ENCODE measurements around the gene RPS2. TPM values are rescaled to one million over a fixed set of nuclear protein-coding genes. Genes with fewer than 3 reads are reported as not detected.

RPS2 gene
- total and polyA plus RNA-seq, 2 experiments from 2014 or later = 1,449 to 1,991 TPM

DNA sequence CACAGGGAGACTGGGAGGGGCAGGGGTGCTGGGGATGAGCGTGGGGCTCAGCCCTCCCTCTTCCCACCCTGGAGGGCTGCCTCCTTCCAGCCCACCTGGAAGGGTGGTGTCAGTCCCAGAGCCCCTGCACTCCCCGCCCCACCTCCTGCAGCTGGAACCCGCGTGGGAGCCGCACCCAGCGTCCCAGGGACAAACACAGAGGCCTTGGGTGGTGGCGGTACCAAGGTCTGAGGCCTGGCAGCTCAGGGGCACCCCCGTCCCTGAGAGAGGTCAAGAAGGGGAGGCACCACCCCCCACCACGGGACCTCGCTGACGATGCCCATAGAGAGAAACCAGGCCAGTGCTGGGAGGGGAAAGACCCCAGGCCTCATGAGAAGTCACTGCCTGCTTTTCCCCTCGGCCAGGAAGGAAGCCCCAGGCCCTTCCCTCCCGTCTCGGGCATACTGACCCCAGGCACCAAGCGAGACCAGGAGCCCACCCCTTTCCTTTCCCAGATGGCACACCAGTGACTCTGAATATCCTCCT, 50.5 kb downstream of the RPS2 start:
- no peak for DNase-seq (ENCODE audit: low spot score)
- Histone ChIP-seq H3K4me2 (no peak overlapping the region), H3K9me3 (ENCODE audit: low read depth) (no peaks in the 10 kb centered on the region), H3K79me2 (no peaks in the 10 kb centered on the region), H3K4me1 (ENCODE audit: insufficient read depth) (peaks cover 14% of the 10 kb centered on the region), H2AFZ (no peak overlapping the region), H3K9me2 (replicated peaks; ENCODE audit: insufficient read depth) (no peaks in the 10 kb centered on the region), H3K27ac (no peak overlapping the region), H4K20me1 (ENCODE audit: insufficient read depth, poor library complexity, severe bottlenecking) (no peaks in the 10 kb centered on the region), H3K4me3 (no peak overlapping the region), H3K36me3 (replicated peaks; ENCODE audit: insufficient read depth, low read depth) (no peaks in the 10 kb centered on the region), H3K27me3 (peaks cover 41% of the 10 kb centered on the region)
- TF ChIP-seq EZH2phosphoT487 (IDR thresholded peaks at IDR 0.05; ENCODE audit: low read depth, severe bottlenecking, unreplicated experiment) (no peak), EZH2 (IDR thresholded peaks at IDR 0.05; ENCODE audit: borderline replicate concordance) (no peak)
- TF ChIP-seq, protein P1, sequence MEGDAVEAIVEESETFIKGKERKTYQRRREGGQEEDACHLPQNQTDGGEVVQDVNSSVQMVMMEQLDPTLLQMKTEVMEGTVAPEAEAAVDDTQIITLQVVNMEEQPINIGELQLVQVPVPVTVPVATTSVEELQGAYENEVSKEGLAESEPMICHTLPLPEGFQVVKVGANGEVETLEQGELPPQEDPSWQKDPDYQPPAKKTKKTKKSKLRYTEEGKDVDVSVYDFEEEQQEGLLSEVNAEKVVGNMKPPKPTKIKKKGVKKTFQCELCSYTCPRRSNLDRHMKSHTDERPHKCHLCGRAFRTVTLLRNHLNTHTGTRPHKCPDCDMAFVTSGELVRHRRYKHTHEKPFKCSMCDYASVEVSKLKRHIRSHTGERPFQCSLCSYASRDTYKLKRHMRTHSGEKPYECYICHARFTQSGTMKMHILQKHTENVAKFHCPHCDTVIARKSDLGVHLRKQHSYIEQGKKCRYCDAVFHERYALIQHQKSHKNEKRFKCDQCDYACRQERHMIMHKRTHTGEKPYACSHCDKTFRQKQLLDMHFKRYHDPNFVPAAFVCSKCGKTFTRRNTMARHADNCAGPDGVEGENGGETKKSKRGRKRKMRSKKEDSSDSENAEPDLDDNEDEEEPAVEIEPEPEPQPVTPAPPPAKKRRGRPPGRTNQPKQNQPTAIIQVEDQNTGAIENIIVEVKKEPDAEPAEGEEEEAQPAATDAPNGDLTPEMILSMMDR (IDR thresholded peaks at IDR 0.05; ENCODE audit: poor library complexity) = no peak
- WGBS (ENCODE audit: low lambda C conversion rate, missing lambda C conversion rate) = 79% methylated on average over 14 of the region's 15 CpGs

DNA sequence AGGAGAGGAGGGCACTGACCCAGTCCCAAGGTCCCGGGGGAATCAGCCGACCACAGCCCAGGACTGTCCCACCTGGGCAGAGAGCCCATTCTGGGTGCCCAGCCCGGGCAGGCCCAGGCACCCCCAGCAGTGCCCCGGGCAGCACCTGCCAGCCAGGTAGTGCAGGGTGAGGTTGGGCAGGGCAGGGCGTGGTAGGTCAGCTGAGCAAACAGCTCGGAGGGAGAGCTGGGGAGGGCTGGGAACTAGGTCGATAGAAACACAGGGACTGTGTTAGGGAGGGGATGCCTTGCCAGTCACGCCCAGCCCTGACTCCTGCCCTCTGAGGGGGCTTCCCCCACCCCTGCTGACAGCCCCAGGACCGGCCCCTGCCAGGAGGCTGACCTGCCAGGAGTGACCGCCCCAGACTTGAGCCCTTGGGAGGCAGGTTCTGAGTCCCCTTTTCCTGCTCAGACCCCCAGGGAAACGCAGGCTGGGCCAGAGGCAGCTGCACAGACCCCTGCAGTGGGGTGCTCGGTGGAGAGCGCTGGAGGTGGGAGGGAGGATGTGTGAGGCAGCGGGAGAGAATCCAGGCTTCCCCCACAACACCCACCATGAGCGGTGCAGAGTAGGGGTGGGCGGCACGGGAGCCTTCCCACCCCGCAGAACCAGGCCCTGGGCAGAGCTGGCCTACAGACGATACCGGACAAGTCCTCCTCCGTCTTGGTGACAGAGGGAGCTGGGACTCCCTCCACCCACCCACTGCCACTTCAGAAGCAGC, 51.1 kb downstream of the RPS2 start:
- no peak for TF ChIP-seq EZH2 (IDR thresholded peaks at IDR 0.05; ENCODE audit: borderline replicate concordance)
- peaks cover 35% of the 10 kb centered on the region for H3K27me3 ChIP-seq

DNA sequence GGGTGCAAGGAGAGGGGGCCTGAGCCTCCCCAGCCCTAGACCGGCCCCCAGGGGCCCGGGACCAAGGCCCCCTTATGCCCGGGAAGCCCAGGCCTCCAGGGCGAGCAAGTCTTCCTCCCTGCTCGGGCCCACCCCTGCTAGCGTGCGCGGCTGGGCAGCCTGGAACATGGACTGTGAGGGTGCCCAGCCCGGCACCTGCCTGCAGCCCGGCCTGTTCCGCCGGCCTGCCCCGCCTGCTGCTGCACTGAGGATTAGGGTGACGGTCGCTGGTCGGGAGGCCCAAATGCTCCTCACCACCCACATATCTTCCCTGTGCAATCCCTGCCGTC, 52.4 kb downstream of the RPS2 start:
- no peak for DNase-seq (ENCODE audit: low spot score)
- H4K20me1 ChIP-seq (ENCODE audit: insufficient read depth, poor library complexity, severe bottlenecking) = no peaks in the 10 kb centered on the region
- no peak overlapping the region for H3K4me3 ChIP-seq
- no peak for TF ChIP-seq EZH2phosphoT487 (IDR thresholded peaks at IDR 0.05; ENCODE audit: low read depth, severe bottlenecking, unreplicated experiment)
- TF ChIP-seq, protein P1 (IDR thresholded peaks at IDR 0.05; ENCODE audit: poor library complexity) = no peak
- TF ChIP-seq EZH2 (IDR thresholded peaks at IDR 0.05; ENCODE audit: borderline replicate concordance) = no peak
- no peaks in the 10 kb centered on the region for H3K36me3 ChIP-seq (replicated peaks; ENCODE audit: insufficient read depth, low read depth)
- H3K9me2 ChIP-seq (replicated peaks; ENCODE audit: insufficient read depth) = no peaks in the 10 kb centered on the region
- H3K9me3 ChIP-seq (ENCODE audit: low read depth) = no peaks in the 10 kb centered on the region
- no peaks in the 10 kb centered on the region for H3K79me2 ChIP-seq
- H3K27ac ChIP-seq = no peak overlapping the region
- H2AFZ ChIP-seq = no peak overlapping the region
- H3K4me2 ChIP-seq = no peak overlapping the region
- peaks cover 27% of the 10 kb centered on the region for H3K27me3 ChIP-seq
- H3K4me1 ChIP-seq (ENCODE audit: insufficient read depth) = peaks cover 11% of the 10 kb centered on the region
- WGBS (ENCODE audit: low lambda C conversion rate, missing lambda C conversion rate) = 93% methylated on average over 10 of the region's 17 CpGs

More for the DNA sequence above, 51.1 kb downstream of the RPS2 start:
- peak; percentile 61 for DNase-seq (ENCODE audit: low spot score)
- no peaks in the 10 kb centered on the region for H3K36me3 ChIP-seq (replicated peaks; ENCODE audit: insufficient read depth, low read depth)
- H3K4me1 ChIP-seq (ENCODE audit: insufficient read depth) = peaks cover 13% of the 10 kb centered on the region
- no peaks in the 10 kb centered on the region for H3K9me3 ChIP-seq (ENCODE audit: low read depth)
- H3K27ac ChIP-seq = no peak overlapping the region
- no peaks in the 10 kb centered on the region for H3K9me2 ChIP-seq (replicated peaks; ENCODE audit: insufficient read depth)
- no peaks in the 10 kb centered on the region for H3K79me2 ChIP-seq
- H3K4me2 ChIP-seq = no peak overlapping the region
- no peaks in the 10 kb centered on the region for H4K20me1 ChIP-seq (ENCODE audit: insufficient read depth, poor library complexity, severe bottlenecking)
- WGBS (ENCODE audit: low lambda C conversion rate, missing lambda C conversion rate) = 63% methylated on average over 20 of the region's 21 CpGs
- H2AFZ ChIP-seq = no peak overlapping the region
- no peak overlapping the region for H3K4me3 ChIP-seq

Small RNA genes lying within 50 kb of the gene (small RNA-seq; reads per million reads assigned to genes)
- gene AC005363.2 (not detected), gene RN7SL219P (not detected), gene SNORA10 (not detected), gene SNORA64 (not detected)

Other genes starting within 250 kb of the RPS2 start
- gene NME3, start 193.3 kb downstream of the RPS2 start, total RNA-seq = 34.8 and 51.7 TPM in 2 replicates
- gene NME3, start 193.3 kb downstream of the RPS2 start, polyA plus RNA-seq = 86.6 and 104 TPM in 2 replicates
- gene EME2, start 192.0 kb downstream of the RPS2 start, total RNA-seq = 12.0 and 17.7 TPM in 2 replicates
- gene EME2, start 192.0 kb downstream of the RPS2 start, polyA plus RNA-seq = 20.8 and 28.2 TPM in 2 replicates
- 115 and 116 TPM in 2 replicates for gene MRPS34, start 191.7 kb downstream of the RPS2 start, total RNA-seq
- gene MRPS34, start 191.7 kb downstream of the RPS2 start, polyA plus RNA-seq = 155 TPM in 2 replicates
- gene SPSB3, start 182.3 kb downstream of the RPS2 start, total RNA-seq = 34.4 and 38.8 TPM in 2 replicates
- gene SPSB3, start 182.3 kb downstream of the RPS2 start, polyA plus RNA-seq = 64.6 and 76.4 TPM in 2 replicates
- 72.7 and 85.4 TPM in 2 replicates for gene NUBP2, start 181.9 kb downstream of the RPS2 start, total RNA-seq
- 92.9 and 101 TPM in 2 replicates for gene NUBP2, start 181.9 kb downstream of the RPS2 start, polyA plus RNA-seq
- gene IGFALS, start 171.1 kb downstream of the RPS2 start, total RNA-seq = 10.6 and 11.2 TPM in 2 replicates
- gene IGFALS, start 171.1 kb downstream of the RPS2 start, polyA plus RNA-seq = 10.7 and 12.6 TPM in 2 replicates
- 55.6 and 69.3 TPM in 2 replicates for gene HAGH, start 138.0 kb downstream of the RPS2 start, total RNA-seq
- gene HAGH, start 138.0 kb downstream of the RPS2 start, polyA plus RNA-seq = 91.7 and 113 TPM in 2 replicates
- 80.6 and 101 TPM in 2 replicates for gene FAHD1, start 137.6 kb downstream of the RPS2 start, total RNA-seq
- 59.4 and 76.6 TPM in 2 replicates for gene FAHD1, start 137.6 kb downstream of the RPS2 start, polyA plus RNA-seq
- 0.60 TPM in 1 of 2 replicates, not detected in the other for gene MEIOB, start 92.7 kb downstream of the RPS2 start, total RNA-seq
- 0.28 TPM in 1 of 2 replicates, not detected in the other for gene MEIOB, start 92.7 kb downstream of the RPS2 start, polyA plus RNA-seq
- gene HS3ST6, start 46.4 kb downstream of the RPS2 start, total RNA-seq = not detected in 2 replicates
- 0.41 and 0.63 TPM in 2 replicates for gene HS3ST6, start 46.4 kb downstream of the RPS2 start, polyA plus RNA-seq
- gene MSRB1, start 21.6 kb downstream of the RPS2 start, total RNA-seq = 31.3 and 43.4 TPM in 2 replicates
- 48.7 and 62.4 TPM in 2 replicates for gene MSRB1, start 21.6 kb downstream of the RPS2 start, polyA plus RNA-seq
- not detected in 2 replicates for gene RPL3L, start 10.1 kb downstream of the RPS2 start, total RNA-seq
- 0.08 TPM in 1 of 2 replicates, not detected in the other for gene RPL3L, start 10.1 kb downstream of the RPS2 start, polyA plus RNA-seq
- 162 and 234 TPM in 2 replicates for gene NDUFB10, start 5.3 kb downstream of the RPS2 start, total RNA-seq
- gene NDUFB10, start 5.3 kb downstream of the RPS2 start, polyA plus RNA-seq = 244 and 251 TPM in 2 replicates
- not detected in 2 replicates for gene RNF151, start 2.0 kb upstream of the RPS2 start, total RNA-seq
- not detected in 2 replicates for gene RNF151, start 2.0 kb upstream of the RPS2 start, polyA plus RNA-seq
- gene TBL3, start 7.2 kb upstream of the RPS2 start, total RNA-seq = 19.9 and 24.2 TPM in 2 replicates
- gene TBL3, start 7.2 kb upstream of the RPS2 start, polyA plus RNA-seq = 48.5 and 56.3 TPM in 2 replicates
- gene NOXO1, start 16.6 kb upstream of the RPS2 start, total RNA-seq = 2.3 and 5.1 TPM in 2 replicates
- gene NOXO1, start 16.6 kb upstream of the RPS2 start, polyA plus RNA-seq = 5.4 and 6.0 TPM in 2 replicates
- gene GFER, start 19.4 kb upstream of the RPS2 start, total RNA-seq = 34.0 and 34.9 TPM in 2 replicates
- gene GFER, start 19.4 kb upstream of the RPS2 start, polyA plus RNA-seq = 44.0 and 56.8 TPM in 2 replicates
- gene SYNGR3, start 25.1 kb upstream of the RPS2 start, total RNA-seq = 1.4 and 2.2 TPM in 2 replicates
- 1.5 and 2.5 TPM in 2 replicates for gene SYNGR3, start 25.1 kb upstream of the RPS2 start, polyA plus RNA-seq
- gene ZNF598, start 45.0 kb upstream of the RPS2 start, total RNA-seq = 22.8 and 42.6 TPM in 2 replicates
- 29.5 and 36.8 TPM in 2 replicates for gene ZNF598, start 45.0 kb upstream of the RPS2 start, polyA plus RNA-seq
- gene NPW, start 55.0 kb upstream of the RPS2 start, total RNA-seq = 2.7 and 4.1 TPM in 2 replicates
- 45.2 and 57.6 TPM in 2 replicates for gene NPW, start 55.0 kb upstream of the RPS2 start, polyA plus RNA-seq
- 25.9 and 29.6 TPM in 2 replicates for gene NHERF2, start 62.1 kb upstream of the RPS2 start, total RNA-seq
- 37.7 and 43.8 TPM in 2 replicates for gene NHERF2, start 62.1 kb upstream of the RPS2 start, polyA plus RNA-seq
- gene NTHL1, start 83.0 kb upstream of the RPS2 start, total RNA-seq = 19.6 and 20.2 TPM in 2 replicates
- 23.4 and 28.5 TPM in 2 replicates for gene NTHL1, start 83.0 kb upstream of the RPS2 start, polyA plus RNA-seq
- 39.5 and 41.8 TPM in 2 replicates for gene TSC2, start 83.2 kb upstream of the RPS2 start, total RNA-seq
- gene TSC2, start 83.2 kb upstream of the RPS2 start, polyA plus RNA-seq = 78.7 and 113 TPM in 2 replicates
- 40.2 and 60.6 TPM in 2 replicates for gene PKD1, start 171.1 kb upstream of the RPS2 start, total RNA-seq
- gene PKD1, start 171.1 kb upstream of the RPS2 start, polyA plus RNA-seq = 35.9 and 49.3 TPM in 2 replicates
- 4.1 and 8.3 TPM in 2 replicates for gene RAB26, start 183.8 kb upstream of the RPS2 start, total RNA-seq
- gene RAB26, start 183.8 kb upstream of the RPS2 start, polyA plus RNA-seq = 11.3 and 15.0 TPM in 2 replicates
- gene TRAF7, start 191.0 kb upstream of the RPS2 start, total RNA-seq = 55.1 and 73.4 TPM in 2 replicates
- 30.0 and 37.4 TPM in 2 replicates for gene TRAF7, start 191.0 kb upstream of the RPS2 start, polyA plus RNA-seq
- gene CASKIN1, start 231.8 kb upstream of the RPS2 start, total RNA-seq = 0.47 and 0.80 TPM in 2 replicates
- gene CASKIN1, start 231.8 kb upstream of the RPS2 start, polyA plus RNA-seq = 1.7 TPM in 2 replicates
- gene MLST8, start 240.6 kb upstream of the RPS2 start, total RNA-seq = 28.3 and 52.4 TPM in 2 replicates
- gene MLST8, start 240.6 kb upstream of the RPS2 start, polyA plus RNA-seq = 87.3 and 88.3 TPM in 2 replicates
- gene BRICD5, start 246.0 kb upstream of the RPS2 start, total RNA-seq = 3.3 and 9.9 TPM in 2 replicates
- gene BRICD5, start 246.0 kb upstream of the RPS2 start, polyA plus RNA-seq = 6.2 and 14.8 TPM in 2 replicates